HTR-8/SVneo (cell line): Measurements from ENCODE around the gene SNX32.

Experiments
- DNase-seq: peaks from one replicate; pipeline ENCODE4 v3.0.0; 2011; ENCODE audit warnings: low spot score, mixed read lengths; ENCODE audit not compliant: insufficient read length
- FAIRE-seq: peaks from 2 replicates; lab custom pipeline; 2011; peaks lifted over from hg19 to GRCh38; lab: Jason Lieb, UNC

SNX32 gene

GRCh38 chr11:65833297-65834030 is at the start of gene SNX32:
Gene SNX32 (plus strand): TSS chr11:65833963. CDS start chr11:65834066, 103 bp downstream.
- DNase-seq (peak; percentile 96), FAIRE-seq (no peak)

DNA sequence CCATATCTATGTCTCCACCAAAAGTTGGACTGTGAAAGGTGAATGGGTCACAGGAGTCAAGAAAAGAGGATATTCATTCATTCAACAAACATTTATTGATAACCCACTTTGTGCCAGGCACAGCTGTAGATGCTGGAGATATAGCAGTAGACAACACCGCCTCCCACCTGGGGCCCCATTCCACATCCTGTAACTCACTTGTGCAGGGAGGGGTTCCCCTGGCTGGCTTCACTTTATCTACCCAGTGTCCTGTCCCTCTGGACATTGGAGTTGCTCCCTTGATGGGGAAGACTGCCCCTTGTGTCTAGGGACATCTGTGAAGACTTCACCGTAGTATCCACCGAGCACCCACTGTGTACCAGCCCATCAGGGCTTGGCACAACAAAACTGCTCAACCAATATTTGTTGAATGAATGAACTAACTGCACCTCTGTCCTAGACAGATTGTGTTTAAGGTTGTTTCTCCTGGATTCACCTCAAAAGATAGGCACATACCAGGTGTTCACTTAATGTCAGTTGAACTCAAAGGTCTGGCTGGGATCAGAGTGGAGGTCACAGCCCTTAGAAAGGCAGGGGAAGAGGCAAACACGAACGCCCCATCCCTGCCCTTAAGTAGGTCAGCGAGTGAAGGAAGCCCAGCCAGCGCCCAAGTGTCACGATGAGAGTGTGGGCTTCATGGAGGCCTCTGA is 48.3 kb upstream of the SNX32 start:
- peak; percentile 83 for FAIRE-seq
- no peak for DNase-seq

- DNase-seq (no peak), FAIRE-seq (no peak)
Measured at GRCh38 chr11:65786008-65786785, 47.6 kb upstream of the SNX32 start.

DNA sequence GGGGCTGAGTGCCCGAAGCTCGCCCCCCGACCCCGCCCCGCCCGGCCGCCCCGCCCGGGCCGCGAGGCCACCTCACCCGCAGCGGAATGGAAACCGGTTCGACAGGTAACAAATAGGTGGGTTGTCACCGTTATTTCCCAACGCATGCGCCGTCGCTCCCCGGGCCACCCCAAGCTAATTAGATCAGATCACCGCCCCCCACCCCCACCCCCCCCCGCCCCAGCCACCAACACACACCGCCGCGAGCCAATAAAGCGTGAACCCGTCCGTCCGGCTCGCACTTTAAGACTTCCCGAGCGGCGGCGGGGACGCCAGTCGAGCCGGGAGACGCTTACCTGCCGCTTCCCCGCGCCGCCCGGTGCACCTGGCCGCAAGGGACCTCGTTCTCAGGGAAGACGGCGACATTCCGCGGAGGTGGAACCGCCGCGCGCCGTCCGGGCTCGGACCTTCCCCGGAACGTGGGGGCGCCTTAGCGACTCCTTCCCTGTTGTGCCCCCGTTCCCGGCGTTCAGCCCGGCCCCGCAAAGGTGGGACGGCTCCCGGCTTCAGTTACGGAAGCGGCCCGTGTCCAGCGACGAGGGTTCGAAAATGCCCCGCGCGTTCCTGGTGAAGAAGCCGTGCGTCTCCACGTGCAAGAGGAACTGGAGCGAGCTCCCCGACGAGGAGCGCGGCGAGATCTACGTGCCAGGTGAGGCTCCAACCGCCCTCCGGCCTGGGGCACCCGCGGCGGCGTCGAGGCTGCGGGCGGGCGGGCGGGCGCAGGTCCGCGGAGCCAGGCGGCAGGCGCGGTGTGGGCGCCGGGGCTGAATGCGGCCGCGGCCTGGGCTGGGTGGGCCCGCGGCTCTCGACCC is 46.8 kb upstream of the SNX32 start, which contains the start of gene OVOL1:
TSS of gene OVOL1 (plus strand) at position 278 of the 851 bp plus-strand sequence. CDS start at position 589, 311 bp downstream.
- DNase-seq (no peak), FAIRE-seq (no peak)

DNA sequence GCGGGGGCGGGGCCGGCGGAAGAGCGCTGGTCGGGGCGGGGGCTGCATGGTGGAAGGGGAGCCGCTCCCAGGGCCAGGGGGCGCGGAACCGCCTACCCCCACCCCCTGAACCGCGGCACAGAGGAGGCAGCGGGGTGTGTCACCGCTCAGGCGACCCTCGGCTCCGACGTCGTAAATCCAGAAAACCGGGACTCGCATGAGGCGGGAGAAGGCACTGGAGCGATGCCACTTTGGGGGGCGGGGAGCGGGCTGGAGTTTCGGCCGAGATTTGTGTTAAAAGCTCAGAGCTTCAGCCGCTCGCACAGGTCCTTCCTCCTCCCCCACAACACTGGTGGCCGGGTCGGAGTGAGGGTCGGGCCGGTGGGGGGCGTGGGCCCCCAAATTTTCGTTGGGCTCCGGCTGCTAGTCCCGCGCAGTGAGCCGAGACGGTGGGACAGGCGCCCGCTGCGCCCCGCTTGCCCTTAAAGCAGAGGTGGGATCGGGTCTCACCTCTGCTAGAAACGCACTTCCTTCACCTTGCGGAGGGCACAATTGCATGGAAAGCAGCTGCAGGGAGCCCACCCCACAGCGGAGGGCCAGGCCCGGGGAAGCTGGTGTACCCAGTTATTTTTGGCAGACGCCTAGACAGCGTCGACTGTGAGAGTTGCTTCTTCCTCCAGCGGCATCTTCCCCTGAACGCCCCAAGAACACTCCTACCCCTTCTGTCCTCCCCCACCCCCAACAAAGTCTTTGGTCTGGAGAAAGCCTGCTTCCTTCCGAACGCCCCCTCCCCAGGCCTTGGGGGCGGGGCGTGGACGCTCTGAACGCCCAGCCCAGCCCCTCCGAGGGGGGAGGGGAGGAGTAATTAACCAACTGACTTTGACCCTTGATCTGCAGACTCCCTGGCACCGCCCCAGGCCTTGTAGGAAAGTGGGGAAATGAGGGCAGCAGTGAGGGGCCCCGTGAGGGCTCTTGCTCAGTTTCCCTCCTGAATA is 45.8 kb upstream of the SNX32 start:
- peak; percentile 13 for FAIRE-seq

DNA sequence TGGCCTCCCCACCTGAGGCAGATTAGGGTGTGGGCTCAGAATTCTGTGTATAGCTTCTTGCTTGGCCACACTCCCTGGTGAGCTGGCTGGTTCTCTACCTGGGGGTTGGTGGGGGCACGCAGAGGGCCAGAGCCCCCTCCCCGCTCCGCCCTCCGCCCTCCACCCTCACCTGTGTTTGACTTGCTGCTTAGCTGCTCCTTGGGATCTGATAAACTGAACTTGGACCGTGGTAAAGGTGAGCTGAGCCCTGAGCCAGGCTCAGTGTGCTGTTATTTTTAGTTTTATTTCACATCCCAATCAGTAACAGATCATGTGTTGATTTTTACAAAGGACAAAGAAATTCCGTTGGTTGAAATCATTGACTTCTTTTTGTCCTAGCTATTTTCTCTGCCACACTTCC is 44.9 kb upstream of the SNX32 start:
- DNase-seq: no peak
- FAIRE-seq: peak; percentile 72

More for the DNA sequence above, 45.8 kb upstream of the SNX32 start:
- DNase-seq: no peak

GRCh38 chr11:65789230-65790103 is 44.3 kb upstream of the SNX32 start:
- no peak for FAIRE-seq
- DNase-seq: no peak

- DNase-seq: no peak
Measured at GRCh38 chr11:65790104-65790901, 43.5 kb upstream of the SNX32 start.

GRCh38 chr11:65790902-65791650 is 42.7 kb upstream of the SNX32 start:
- no peak for DNase-seq
- no peak for FAIRE-seq

More at GRCh38 chr11:65790104-65790901, 43.5 kb upstream of the SNX32 start:
- peak; percentile 48 for FAIRE-seq

DNA sequence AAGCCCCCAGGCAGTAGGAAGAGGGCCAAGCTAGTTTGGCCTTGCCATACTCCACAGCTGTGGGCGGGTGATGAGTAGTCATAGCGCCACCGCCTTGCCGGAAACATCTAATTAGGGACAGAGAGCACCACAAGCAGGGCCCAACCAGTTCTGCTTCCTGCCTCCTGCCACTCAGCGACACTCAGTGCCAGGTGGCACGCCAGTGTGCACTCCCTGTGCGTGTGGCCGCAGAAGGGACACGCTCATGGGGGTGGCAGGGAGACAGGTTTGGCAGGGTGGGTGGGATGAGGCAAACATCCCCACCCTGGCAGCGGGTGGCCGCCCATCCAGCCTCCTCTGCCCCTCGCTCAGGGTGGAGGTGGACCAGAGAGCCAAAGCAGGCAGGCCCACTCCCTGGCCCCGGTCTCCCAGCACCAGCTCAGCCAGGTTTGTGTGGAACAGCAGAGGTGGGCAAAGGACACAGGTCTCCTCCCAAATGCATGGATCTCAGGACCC is 42.0 kb upstream of the SNX32 start:
- FAIRE-seq (peak; percentile 58), DNase-seq (no peak)

GRCh38 chr11:65792456-65792855 is 41.3 kb upstream of the SNX32 start:
- DNase-seq: no peak
- no peak for FAIRE-seq

- FAIRE-seq (no peak), DNase-seq (no peak)
Measured at GRCh38 chr11:65793144-65793581, 40.6 kb upstream of the SNX32 start.

DNA sequence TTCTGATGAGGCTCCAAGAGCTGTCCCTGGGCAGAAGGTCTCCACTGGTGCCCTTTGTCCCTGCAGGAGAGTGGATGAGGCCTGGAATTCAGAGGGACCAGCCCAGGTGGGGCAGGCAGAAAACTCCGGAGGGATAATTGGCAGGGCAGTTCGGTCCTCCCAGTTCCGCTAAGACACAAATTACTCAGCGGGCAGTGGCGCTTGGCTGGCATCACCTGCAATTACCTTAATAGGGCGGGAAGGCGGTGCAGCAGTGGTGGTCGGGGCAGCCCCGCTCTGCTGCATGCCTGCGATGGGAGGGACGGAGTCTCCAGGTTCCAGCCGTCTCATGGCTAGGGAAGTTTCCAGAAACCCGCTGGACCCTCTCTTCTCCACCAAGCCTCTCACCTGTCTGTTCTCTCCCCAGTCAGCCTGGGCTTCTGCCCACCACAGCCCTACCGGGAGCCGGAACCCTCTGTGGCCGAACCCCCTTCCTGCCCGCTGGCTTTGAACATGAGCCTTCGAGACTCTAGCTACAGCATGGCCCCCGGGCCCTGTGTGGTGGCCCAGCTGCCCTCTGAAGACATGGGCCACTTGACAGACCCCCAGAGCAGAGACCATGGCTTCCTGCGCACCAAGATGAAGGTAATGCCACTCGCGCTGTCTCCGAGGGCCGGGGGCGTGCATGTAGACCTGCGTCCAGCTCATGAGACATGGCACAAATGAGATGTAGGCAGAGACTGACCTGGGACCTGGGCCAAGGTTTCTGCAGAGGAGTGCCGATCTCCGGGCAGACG is 40.0 kb upstream of the SNX32 start:
- no peak for FAIRE-seq
- no peak for DNase-seq

GRCh38 chr11:65794570-65795510 is 38.9 kb upstream of the SNX32 start:
- no peak for DNase-seq
- peak; percentile 83 for FAIRE-seq
